ENCODE data around the gene IL36A. TPM values are rescaled to one million over a fixed set of nuclear protein-coding genes. Genes with fewer than 3 reads are reported as not detected.
A peak's percentile ranks its signal among the peaks of the same experiment; 100 is the strongest.

Gene IL36A
- total RNA-seq, 1 experiment from 2014 or later: not detected

DNA sequence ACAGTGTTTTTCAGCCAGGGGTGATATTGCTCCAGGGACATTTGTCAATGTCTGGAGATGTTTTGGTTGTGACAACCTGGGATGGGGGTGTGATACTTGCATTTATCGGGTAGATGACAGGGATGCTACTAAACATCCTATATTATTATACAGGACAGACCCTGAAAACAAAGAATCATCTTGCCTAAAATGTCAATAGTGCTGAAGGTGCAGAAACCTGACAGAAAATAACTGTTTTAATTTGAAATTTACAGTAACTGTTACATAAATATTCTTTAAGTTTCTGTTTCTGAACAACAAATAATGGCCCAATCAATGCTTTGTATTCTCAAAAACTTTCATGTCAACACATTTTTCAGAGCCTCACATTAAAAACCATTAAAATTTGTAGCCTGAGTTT is 2.0 kb downstream of the IL36A start:
- no peak for DNase-seq (ENCODE audit: low read depth)

GRCh38 chr2:113009622-113010021 is 4.4 kb downstream of the IL36A start:
- no peak for DNase-seq (ENCODE audit: low read depth)

DNA sequence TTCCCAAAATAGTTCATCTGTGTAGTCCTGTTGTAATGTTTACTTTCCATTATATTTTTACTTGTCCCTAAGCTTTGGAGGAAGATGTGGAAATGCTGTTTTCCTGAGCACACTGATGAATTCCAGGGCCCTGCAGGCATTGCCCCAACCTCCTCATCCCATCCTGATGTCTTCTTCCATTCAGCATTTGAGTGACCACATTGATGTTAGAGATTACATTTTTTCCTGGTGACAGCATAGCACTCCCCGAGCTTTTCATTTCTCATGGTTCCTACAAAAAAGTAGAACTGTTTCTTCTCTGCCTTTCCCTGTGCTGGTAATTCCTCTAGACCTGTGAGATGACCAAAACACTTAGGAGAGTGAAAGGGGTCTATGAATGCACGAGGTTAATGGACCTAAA is 4.8 kb downstream of the IL36A start:
- DNase-seq (ENCODE audit: low read depth): peak; percentile 8

DNA sequence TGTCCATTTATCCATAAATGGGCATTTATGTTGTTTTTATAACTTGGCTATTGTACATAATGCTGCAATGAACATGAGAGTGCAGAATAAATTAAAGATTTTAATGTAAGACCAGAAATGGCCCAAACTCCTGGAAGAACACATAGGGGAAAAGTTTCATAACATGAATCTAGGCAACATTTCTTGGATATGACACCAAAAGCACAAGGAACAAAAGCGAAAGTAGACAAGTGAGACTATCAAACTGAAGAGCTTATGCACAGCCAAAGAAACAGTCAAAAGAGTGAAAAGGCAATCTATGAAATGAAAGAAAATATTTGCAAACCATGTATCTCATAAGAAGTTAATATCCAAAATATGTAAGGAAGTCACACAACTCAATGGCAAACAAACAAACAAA is 5.8 kb downstream of the IL36A start:
- DNase-seq (ENCODE audit: low read depth): no peak

DNA sequence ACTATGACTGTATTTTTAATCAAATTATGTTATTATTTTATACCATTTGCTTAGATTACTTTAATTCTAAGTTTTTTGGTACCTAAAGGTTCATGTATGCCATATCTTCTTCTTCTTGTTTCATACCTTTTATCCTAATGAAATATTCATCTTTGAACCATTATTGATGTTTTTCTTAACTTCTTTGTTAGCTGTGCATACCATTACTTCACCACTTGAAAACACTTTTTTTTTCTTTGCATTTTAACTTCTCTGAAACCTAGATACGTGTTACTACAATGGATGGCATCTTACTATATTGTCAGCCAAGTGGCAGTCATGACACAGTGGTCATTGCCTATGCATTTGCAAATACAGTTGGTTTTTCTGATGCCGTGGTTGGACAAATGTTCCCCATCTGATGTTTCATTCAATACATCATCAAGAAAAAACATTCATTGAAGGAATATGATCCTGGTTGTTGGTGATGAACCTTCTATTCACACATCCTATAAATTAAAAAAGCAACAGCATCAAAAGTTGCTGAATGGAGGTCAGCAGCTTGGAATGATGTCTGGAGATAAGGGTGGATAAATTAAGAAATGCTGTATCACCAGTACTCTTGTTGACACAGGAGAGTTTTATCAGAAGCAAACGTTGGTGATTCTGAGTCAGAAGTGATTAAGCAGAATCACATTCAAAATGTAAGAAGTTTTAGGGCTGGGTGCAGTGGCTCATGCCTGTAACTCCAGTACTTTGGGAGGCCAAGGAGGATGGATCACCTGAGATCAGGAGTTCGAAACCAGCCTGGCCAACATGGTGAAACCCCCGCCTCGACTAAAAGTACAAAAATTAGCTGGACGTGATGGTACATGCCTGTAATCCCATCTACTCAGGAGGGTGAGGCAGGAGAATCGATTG is 7.4 kb downstream of the IL36A start:
- peak; percentile 72 for DNase-seq (ENCODE audit: low read depth)

GRCh38 chr2:113013336-113013661 is 8.0 kb downstream of the IL36A start:
- no peak for DNase-seq (ENCODE audit: low read depth)

- no peak for DNase-seq (ENCODE audit: low read depth)
Observed at GRCh38 chr2:113014067-113014466, 8.8 kb downstream of the IL36A start.

DNA sequence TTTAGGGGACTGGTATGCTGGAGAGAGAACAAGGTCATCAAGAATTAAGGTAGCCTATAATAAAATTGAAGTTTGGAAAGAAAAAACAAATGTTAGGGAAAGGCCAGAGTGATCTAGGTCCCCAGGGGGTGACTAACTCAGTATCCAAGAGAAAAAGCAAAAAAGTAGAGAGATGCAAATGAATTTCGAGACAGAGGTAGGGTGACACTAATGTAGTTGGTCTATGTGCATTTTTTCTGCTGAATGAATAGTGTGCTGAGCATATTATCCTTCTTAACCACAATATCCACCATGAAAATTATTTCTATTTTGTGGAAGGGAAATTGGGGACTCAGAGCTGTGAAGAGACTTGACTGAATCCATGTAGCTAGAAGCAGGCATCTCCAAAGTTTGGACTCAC is 9.8 kb downstream of the IL36A start:
- DNase-seq (ENCODE audit: low read depth): no peak

- DNase-seq (ENCODE audit: low read depth): no peak
Observed at GRCh38 chr2:113015655-113016054, 10.4 kb downstream of the IL36A start.

GRCh38 chr2:113018509-113018908 is 13.2 kb downstream of the IL36A start:
- no peak for DNase-seq (ENCODE audit: low read depth)

DNA sequence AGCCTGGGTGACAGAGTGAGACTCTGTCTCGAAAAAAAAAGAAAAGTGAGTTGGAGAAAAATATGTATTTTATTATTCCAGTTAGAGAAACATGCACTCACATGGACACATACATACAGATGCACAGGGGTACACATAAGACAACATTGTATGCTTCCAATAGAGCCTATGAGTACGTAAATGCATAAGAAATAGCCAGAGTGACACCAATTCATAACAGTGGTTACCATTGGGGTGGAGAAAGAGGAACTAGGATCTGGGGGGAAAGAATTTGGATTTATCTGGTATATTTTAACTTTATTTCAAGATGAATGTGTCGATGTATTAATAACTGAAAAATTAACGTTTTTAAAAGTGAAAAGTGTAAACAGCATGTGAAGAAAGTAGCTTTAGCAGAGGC is 16.1 kb downstream of the IL36A start:
- DNase-seq (ENCODE audit: low read depth): no peak

DNA sequence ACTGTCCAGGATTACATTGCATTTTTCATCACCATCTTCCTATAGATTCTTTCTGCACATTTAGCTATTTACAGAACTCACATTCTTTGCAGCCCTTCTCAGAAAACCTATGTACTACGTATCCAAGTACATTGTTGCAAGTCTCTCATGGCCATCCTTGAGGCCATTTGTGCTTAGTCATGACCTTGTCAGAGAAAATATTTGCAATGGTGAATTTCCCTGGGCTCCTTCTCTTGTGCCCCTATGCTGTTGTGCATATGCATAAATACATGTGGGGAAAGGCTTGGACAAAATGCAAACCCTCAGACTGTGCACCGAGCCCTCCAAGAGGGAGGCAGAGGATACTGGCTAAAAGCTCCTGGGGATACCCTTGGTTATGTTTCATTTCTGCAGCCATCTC is 19.5 kb downstream of the IL36A start:
- DNase-seq (ENCODE audit: low read depth): no peak

DNA sequence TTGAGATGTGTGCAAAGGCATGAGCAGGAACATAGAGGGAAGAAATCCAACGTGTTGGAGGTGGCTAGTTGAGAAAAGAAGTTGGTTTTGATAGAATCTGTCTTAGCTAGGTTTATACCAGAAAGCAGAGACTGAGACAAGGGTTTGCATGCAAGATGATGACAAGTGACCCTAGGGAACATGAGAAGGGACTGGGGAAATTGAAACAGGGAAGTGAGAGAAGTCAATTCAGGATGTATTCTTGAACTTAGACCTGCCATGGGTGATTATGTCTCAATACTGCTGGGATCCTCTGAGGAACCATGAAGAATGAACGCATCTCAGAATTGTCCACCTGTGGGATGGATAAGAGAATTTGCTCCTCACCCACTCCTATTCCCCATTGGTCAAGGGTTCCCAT is 20.5 kb downstream of the IL36A start:
- no peak for DNase-seq (ENCODE audit: low read depth)

DNA sequence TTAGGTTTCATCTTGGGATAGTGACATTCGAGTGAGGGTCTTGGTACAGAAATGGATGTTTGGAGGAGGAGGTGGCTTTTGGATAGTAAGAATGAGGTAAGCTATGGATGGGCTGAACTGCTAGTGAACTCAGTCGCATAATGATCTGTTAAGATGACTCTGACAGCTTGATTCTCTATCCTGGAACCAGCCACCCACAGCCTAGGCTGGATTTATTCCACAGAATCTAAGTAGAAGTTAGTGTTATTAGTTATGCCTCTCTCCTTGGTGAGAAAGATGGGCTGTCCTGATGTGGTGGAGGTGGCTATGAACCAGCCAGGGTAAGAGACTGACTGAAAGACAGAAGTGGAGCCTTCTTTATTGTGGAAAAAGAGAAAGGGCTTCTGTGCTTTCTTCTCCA is 22.4 kb downstream of the IL36A start:
- no peak for DNase-seq (ENCODE audit: low read depth)

- no peak for DNase-seq (ENCODE audit: low read depth)
Observed at GRCh38 chr2:113028112-113028511, 22.9 kb downstream of the IL36A start.

GRCh38 chr2:113032737-113033136 is 27.5 kb downstream of the IL36A start:
- DNase-seq (ENCODE audit: low read depth): no peak

- DNase-seq (ENCODE audit: low read depth): no peak
Observed at GRCh38 chr2:113034016-113034415, 28.8 kb downstream of the IL36A start.

DNA sequence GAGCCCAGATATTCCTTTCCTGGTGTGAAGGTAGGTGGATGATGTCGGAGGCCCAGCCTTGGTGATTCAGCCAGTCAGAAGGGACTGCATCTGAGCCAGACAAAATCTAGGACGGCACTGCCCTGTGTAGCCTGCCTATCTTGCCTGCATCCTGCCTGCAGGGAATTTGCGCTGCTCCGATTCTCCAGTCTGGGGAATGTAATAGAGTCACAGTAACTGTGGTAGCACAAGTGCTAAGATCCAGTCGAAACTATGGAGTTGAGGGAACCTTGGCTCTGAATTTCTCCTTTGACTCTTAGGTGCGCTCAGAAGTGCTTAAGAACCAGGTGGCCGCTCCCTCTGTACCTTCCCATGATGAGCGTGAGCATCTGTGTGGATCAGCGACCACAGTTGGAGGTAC is 31.5 kb downstream of the IL36A start:
- DNase-seq (ENCODE audit: low read depth): no peak

DNA sequence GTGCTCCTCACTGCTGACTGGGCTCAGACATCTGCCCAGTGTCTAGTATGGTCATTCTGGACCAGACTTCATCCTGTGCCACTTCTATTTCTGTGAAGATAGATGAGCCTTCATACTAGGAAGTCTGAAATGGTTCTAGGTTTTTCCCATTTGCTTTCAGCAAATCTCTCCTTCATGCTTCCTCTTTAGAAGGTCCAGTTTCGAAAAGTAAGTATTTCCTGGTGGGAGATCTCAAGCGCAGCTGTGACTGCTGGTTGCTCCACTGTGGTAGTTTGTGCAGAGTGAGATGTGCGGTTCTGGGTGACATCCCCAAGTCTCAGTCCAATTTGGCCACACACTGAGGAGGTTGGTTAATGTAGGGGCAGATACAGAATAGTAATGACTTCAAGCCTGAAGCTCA is 33.0 kb downstream of the IL36A start:
- DNase-seq (ENCODE audit: low read depth): no peak

DNA sequence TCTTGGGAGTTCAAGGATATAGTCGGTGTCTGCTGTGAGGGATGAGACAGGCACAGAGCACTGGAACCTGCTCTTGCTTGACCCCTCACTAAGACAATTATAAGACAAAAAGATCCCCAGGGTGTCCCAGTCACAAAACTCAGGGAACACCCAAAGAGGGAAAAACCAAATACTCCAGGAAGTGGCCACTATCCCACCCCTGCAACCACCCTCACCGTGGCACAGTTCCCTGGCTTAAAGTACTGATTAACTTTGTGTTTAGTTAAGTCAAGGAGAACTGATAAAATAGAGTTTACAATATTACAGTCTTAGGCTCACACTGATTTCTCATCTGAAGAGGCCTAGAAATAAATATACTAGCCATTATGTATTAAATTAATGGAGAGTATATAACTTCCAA is 33.9 kb downstream of the IL36A start:
- no peak for DNase-seq (ENCODE audit: low read depth)

- no peak for DNase-seq (ENCODE audit: low read depth)
Observed at GRCh38 chr2:113039719-113040118, 34.5 kb downstream of the IL36A start.

GRCh38 chr2:113041871-113042270 is 36.6 kb downstream of the IL36A start:
- no peak for DNase-seq (ENCODE audit: low read depth)

DNA sequence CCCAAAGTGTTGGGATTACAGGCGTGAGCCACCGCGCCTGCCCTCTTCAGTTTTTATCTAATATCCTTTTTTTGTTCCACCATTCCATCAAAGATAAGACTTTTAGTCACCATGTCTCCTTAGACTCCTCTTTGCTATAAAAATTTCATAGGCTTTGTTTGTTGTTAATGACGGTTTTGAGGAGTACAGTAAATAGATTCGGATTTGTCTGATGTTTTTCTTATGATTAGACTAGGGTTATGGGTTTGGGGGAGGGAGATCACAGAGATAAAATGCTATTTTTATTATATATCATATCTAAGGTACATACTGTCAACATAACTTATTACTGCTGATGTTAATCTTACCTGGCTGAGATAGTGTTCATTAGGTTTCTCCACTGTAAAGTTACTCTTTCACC is 41.2 kb downstream of the IL36A start:
- DNase-seq (ENCODE audit: low read depth): no peak

Measured in Daoy (cell line).